Skin of body (tissue), 2 donors: ENCODE results near the gene KCNG2. TPM values are rescaled to one million over a fixed set of nuclear protein-coding genes. Genes with fewer than 3 reads are reported as not detected.
A peak's percentile ranks its signal among the peaks of the same experiment; 100 is the strongest.

Source experiments
- DNase-seq: peaks from one replicate; lab custom pipeline; 2025; lab: John Stamatoyannopoulos, UW
- total RNA-seq: library from RNA; depleted of rRNA; stranded (reverse); fragments of >200 nt; gene quantifications from one replicate; pipeline ENCODE4 v1.2.3, GENCODE V29; 2014

Gene KCNG2
- total RNA-seq, 1 donor from 2014 or later, result 0.49 TPM

DNA sequence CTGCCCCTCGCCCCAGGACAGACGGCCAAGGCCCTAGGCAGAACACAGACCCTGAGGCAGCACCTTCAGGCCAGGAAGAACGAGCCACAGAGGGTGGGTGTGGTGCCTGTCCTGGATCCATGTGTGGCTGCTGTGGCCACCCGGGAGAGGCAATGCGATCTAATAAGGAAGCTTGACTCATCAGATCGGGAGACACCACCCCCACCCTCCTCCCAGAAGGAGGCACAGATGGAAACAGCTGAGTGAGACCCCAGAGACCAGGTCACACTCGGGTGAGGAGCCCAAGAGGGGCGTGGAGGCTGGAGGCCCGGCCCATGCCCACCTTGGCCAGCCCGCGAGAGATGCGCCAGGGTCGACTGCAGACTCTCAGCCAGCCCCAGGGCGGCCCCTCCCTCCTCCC lies 20.3 kb downstream of the KCNG2 start:
- no peak for DNase-seq

DNA sequence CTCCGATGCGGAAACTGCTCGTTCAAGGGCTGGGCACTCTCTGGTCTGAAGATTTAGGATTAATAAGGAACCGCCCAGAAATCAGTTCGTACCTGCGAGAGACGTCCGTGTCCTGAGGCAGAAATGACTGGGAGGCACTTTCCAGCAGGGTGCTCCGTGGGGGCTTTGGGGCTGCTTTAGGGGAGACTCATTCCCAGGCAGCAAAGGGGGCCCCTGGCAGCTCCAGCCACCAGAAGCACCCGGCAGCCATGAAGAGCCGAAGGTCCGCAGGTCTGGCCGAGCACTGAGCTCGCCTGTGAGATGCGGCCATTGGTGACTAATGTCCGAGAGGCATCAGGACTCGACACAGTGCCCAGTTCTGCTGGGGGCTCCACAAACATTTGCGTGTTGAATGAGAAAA lies 20.9 kb downstream of the KCNG2 start:
- no peak for DNase-seq

DNA sequence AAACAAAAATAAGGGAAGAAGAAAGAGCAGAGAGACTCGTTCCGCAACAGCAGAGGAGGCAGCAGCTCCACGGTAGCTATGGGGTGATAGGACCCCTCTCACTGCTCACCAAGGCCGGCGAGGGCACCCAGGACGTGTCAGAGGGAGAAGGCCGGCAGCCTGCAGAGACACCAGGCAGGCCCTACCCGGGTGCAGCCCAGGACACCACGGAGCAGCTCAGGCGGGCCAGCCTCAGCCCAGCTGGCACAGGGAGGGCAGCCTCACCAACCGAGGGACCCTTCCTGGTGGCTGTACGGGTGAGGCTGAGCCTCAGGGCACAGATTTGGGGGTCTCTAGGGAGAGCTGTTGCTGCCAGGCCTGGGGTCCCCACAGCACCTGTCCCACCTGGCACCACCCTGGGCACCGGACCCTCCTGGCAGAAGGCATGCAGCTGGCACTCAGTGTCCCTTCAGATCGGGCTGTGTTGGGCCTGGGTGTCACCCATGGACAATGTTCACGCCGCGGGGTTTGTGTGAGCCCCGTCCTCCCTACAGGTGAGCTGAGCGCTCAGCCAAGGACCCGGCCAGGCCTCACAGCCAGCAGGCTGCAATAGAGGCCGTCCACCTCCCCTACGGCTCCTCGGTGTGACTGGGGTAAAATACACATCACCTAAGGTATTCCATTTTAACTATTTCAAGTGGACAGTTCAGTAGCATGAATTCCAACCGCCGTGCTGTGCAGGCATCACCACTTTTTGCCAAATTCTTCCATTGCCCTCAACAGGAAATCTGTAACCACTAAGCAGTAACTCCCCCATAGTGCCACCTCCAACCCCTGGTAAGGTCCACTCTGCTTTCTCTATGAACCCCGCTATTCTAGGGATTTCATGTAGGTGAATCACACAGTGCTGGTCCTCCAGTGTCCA lies 21.6 kb downstream of the KCNG2 start:
- no peak for DNase-seq

DNA sequence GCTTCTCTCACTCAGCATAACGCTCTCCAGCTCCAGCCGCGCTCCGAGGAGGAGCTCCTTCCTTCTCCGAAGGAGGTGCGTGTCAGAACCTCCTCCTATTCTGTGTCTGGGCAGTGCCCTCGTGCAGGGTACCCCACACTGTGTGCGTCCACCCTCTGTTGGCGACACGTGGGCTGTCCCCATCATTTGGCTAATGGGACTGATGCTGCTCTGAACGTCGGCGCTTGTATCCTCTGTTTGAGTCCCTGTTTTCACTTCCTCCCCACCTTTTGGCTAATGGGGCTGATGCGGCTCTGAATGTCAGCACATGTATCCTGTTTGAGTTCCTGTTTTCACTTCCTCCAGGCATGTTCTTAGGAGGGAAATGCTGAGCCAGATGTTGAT lies 22.2 kb downstream of the KCNG2 start:
- DNase-seq, result peak; percentile 32

DNA sequence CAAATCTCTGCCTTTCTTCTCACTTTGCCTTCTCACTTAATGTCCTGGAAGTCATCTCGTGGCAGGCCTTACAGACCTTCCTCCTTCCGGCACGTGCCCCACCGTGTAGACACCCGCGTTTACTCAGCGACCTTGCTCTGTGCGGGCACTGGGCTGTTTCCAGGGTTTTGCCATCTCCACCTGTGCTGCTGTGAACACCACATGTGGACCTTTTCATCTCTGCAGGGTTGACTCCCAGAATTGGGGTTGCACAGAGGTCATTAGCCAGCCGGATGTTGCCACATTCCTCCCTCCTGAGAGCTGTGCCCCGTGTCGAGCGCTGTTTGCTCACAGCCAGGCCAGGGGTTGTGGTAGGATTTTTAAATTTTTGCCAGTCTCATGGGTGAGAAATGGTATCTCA lies 25.4 kb downstream of the KCNG2 start:
- DNase-seq, result no peak

DNA sequence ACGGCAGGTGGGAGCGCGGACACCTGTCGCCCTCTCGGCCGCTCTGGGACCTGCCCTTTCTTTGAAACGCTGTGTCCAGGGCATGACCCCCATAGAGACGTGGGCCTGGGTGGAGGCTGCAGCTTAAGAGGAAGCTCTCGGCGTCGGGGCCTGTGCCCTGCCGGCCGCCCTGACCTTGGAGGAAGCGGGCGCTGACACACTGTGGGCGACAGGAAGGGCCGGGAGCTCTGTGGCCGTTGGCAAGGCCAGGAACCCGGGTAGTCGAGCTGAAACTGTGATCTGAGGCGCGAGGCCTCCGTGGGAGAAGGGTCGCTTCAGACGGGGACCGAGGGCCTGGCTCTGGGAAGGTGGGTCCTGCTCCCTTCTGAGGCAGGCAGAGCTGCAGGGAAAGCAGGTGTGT lies 28.2 kb downstream of the KCNG2 start:
- no peak for DNase-seq

DNA sequence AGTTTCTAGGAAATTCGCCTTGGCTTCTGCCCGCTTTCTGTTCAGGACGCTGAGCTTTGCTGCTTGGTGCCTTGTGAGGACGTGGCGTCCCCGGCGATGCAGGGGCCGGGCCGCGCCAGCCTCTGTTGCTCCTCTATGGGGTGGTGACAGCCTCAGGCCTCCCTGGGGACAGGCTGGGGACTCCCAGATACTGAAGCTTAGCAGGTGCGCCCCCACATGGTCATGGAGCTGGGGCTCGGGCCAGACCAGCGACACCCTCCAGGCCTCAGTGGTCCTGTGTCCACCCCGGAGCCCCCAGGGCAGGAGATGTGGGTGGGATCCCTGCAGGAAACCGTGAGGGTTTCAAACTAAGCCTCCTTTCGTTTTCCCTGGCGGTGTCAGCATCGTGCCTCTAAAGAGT lies 29.2 kb downstream of the KCNG2 start:
- DNase-seq, result no peak

DNA sequence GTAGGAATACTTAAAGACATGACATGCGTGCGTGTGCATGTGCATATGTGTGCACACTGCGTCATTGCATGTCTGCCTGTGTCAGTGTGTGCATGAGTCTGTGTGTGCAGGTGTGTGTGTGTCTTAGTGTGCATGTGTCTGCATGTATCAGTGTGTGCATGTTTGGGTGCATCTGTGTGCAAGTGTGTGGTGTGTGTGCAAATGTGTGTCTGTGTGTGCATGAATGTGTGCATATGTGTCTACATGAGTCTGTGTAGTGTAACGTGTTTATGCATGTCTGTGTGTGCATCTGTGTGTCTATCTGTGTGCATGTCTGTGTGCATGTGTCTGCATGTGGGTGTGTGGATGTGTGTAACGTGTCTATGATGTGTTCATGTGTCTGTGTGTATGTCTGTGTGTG lies 30.5 kb downstream of the KCNG2 start:
- no peak for DNase-seq

DNA sequence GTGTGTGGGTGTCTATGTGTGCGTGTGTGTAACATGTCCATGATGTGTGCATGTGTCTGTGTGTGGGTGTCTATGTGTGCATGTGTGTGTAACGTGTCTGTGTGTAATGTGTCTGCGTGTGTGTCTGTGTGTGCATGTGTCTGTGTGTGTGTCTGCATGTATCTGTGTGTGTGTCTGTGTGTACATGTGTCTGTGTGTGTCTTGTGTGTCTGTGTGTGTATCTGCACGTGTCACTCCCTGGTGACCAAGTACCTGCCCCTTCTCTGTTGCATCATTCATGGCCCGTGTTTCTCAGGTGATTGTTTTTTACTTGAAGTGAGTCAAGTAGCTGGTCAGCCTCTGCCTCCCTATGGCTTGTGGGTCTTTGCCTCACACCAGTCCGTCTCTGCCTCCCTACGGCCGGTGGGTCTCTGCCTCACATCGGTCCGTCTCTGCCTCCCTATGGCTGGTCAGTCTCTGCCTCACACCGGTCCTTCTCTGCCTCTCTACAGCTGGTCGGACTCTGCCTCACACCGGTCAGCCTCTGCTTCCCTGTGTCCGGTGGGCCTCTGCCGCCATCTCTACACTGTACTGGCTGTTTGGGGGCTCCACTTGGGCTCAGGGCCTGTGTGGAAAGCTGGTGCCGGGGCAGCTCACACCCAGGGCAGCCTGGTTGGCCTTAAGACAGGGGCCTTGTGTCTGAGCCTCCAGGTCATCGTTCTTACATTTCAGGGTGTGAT lies 31.6 kb downstream of the KCNG2 start:
- no peak for DNase-seq

DNA sequence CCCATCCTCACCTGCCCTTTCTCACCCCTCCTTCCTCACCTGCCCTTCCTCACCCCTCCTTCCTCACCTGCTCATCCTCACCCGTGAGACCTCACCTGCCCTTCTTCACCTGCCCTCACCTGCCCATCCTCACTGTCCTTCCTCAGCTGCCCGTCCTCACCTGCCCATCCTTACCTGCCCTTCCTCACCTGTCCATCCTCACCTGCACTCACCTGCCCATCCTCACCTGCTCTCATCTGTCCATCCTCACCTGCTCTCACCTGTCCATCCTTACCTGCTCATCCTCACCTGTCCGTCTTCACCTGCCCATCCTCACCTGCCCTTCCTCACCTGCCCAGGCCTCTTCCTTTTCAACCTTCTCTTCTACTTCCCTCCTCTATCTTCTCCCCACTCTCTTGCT lies 34.4 kb downstream of the KCNG2 start:
- no peak for DNase-seq

DNA sequence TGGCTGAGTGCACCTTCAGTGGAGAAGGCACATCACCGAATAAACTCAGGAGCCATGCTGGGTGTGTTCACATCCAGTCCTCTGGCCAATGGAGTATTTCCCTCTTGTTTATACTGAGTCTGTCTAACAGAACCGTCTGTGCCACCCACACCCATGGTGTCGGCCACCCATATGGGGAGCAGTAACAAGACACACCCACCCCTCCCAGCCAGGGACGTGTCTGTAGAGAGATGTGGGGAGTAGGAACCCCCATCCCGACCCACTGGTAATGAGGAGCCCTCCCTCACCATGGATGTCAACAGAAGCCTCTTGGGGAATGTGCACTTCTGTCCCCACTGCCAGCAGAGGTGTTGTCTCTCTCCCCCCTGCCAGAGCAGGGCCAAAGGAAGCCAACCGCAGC lies 37.1 kb downstream of the KCNG2 start:
- DNase-seq, result no peak

DNA sequence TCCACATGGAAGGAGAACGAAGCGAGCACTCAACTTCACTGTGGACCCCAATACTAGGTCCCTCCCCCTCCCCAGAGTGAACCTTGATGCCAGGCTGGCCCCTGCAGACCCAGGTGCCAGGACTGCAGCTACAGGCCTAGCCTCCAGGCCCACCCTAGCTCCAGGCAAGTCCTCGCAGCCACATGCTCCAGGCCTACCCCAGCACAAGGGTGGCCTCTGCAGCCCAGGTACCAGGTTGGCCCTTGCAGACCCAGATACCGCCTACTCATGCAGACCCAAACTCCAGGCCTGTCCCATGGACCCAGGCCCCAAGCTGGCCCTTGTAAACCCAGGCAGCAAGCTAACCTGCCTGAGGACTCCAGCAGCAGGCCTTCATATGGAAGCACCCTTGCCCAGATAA lies 44.2 kb downstream of the KCNG2 start:
- no peak for DNase-seq

DNA sequence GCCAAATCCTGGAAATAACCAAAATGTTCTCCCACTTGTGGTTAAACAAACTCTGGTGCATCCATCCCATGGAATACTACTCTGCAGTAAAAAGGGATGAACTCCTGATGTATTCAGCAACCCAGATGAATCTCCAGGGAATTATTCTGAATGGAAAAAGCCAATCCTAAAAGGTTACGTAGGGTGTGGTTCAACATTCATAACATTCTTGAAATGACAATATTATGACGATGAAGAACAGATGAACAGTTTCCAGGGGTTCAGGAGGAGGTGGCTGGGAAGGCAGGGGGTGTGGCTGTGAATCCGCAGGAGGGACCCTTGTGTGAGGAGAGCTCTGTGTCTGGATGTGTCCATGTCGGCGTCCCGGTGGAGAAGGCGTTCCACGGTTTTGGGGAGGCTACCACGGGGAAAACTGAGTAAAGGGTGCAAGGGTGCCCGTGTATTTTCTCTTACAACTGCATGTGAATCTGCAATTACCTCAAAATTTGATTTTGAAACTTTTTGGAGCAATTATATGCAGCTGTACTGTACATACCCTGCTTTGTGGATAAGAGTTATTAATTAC lies 47.3 kb downstream of the KCNG2 start:
- no peak for DNase-seq

DNA sequence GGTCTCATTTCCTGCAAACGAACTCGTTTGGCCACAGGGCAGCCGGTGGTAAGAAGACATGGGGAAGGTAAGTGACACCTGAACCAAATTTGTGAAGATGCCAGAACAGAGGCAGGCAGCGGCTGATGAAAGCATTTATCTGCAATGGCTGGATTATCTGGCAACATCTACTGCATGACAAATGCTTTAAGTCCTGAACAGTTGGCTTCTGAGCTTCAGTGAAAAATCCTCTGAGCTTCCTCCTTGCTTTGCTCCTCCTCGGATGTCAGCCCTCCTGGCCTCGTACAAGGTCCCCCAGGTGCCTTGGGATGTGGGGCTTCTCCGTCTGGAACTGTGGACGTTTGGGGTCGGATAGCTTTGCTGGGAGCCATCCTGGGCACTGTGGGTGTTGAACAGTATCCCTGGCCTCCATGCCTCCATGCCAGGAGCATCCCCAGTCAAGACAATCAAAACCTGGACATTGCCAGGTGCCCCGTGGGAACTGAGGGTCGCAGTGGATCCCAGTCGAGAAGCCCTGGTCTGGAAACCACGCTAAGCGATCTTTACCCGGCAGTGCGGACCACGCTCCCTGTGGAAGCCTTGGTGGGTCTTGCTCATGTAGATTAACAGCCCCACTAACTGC lies 49.3 kb downstream of the KCNG2 start:
- DNase-seq, result no peak

DNA sequence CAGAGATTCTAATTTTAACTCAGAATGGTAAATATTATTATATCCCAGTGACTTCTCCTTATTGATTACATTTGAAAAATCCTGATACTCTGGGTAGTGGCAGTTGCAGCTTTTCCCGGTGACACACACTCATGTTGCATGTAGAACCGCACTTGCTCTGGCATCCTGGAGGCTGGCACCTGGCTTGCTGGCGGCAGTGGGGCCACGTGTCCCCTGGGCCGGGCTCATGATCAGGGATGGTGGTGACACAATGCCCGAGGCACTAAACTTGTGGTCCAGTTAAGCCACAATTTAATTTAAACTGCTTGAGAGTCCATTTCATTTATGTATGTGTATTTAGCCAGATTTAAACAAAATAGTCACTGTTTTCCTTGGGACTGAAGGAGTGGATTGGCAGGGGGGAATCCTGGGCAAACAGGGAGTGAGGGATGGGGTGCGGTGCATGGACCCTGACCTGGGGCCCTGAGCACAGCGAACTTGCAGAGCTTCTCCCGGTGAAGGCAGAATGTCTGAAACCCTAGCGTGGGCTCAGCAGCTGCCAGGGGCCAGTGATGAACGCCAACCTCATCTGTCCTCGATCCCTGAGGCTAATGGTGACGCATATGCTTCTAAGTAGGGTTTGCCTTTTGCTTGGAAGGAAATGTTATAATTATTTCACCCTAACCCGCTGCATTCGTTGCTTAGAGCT lies 50.0 kb downstream of the KCNG2 start:
- DNase-seq, result no peak

DNA sequence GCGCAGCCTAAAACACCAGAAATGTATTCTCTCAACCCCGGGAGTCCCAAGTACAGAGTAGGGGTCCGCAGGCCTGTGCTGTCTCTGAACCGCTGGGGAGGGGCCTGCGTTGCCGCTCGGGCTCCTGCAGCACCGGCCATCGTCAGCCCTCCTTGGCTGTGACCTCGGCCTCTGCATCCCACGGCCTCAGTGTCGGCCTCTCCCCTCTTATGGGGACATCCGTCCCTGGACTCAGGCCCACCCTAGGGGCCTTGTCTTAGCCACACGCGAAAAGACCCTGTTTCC lies 50.5 kb downstream of the KCNG2 start:
- no peak for DNase-seq

DNA sequence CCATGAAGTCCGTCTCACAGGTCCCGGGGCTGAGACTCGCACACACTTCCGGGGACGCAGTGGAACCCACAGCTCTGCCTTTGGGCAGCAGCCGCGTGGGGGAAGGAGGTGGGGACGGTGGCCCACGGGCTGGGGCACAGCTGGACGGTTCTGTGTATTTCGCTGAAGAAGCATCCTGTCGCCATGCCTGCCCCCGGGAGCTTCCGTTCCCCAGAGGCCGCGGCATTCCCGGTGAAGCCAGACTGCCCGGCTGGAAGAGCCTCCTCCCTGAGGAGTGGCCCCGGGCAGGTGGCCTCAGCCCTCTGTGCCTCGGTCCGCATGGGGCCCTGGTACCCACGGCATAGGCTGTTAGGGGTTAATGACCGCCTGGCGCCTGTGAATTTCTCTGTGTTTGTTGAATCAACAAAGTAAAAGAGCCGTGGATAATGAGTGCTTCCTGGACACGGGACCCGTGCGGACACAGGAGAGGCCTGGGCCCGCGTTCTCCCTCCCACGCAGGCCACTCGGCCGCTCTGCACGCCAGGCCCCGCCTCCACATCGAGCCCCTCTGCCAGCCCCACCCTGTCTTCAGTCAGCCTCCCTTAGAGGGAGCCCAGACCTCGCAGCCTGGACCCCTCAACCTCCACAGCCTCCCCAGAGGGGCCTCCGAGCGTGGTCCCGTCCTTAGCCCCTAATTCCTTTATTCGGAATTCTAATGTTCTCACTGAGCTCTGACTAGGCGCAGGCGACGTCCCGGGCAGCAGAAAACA lies 51.0 kb downstream of the KCNG2 start:
- DNase-seq, result no peak

DNA sequence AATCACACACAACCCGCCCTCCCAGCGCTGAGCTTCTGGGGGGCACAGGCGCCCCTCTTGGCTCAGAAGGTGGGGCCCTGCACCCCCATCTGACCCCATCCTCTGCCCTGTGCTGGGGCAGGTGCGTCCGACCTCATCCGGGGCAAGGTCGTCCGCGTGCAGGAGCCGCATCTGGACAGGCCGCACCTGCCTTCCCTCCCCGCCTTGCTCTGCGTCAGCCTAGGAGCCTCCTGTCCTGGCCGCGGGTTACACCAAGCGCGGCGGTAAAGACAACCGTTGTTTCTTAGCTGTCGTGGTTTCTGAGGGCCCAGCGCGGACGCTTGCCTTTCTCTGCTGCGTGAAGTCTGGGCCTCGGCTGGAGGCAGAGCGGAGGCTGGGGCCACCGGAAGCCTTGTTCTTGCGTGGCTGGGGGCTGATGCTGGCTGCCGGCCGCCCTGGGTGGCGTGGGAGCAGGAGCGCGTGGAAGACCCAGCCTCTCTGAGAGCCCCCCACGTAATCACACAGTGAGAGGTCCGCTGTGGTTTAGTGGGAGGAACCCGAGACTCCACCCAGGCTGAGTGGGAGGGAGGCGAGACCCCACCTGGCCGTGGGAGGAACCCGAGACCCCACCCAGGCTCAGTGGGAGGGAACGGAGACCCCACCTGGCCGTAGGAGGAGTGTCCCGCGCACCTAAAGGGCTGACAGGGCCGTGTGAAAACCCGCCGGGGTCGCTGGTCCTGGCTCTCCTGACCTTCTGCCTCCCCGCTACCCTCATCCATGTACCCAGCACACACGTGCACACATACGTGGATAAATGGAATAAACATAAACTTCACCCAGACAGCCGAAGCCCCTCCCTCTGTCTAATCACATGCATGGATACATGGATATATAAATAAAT lies 51.8 kb downstream of the KCNG2 start:
- DNase-seq, result no peak

DNA sequence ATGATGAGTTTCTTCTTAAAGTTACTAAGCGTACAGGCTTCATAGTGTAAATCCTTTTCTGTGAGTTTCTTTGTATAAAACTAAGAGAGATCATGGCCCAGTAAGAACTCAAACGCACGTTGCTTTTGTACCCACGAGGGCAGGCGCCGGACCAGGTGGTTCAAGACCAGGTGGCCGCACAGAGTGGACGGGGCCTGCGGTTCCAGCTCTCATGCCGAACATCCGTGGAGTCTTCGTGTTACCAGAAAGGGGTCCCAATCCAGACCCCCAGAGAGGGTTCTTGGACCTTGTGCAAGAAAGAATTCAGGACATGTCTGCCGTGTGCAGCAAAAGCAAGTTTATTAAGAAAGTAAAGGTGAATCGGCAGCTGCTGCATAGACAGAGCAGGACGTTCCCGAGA lies 53.0 kb downstream of the KCNG2 start:
- no peak for DNase-seq

DNA sequence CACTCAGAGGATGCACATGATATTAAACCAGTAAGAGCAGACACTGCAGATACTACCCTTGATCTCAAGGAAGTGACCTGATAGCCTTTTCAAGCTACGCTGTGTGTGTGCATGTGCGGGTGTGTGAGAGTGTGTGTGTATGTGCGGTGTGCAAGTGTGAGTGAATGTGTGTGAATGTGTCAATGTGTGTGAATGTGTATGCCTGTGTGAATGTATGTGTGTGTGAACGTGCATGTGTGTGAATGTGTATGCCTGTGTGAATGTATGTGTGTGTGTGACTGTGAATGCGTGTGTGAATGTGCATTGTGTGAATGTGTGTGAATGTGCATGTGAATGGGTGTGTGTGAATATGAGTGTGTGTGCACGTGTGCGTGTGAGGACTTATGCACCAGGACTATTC lies 53.8 kb downstream of the KCNG2 start:
- DNase-seq, result no peak
